HuH-7 (cell line): Measurements from ENCODE around the gene TMEM272.
A peak's percentile ranks its signal among the peaks of the same experiment; 100 is the strongest.

ENCODE experiments used
- DNase-seq: peaks from one replicate; pipeline ENCODE4 v3.0.0; 2011; ENCODE audit warnings: low spot score

TMEM272 gene

DNA sequence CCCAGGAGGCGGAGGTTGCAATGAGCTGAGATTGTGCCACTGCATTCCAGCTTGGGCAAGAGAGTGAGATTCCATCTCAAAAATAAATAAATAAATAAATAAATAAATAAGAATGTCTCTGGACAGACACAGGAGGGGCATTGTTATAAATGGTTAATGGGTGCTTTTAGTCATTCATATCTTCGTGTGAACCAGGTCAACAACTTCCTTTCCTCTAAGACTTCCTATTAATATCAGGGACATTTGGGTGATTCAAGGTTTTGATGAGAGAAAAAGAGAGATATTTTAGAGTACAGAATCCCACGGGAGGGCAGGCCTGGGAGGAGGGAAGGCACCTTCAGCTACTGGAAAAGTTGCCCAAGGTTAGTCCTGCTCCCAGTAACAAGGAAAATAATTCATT is 64.9 kb downstream of the TMEM272 start:
- no peak for DNase-seq

DNA sequence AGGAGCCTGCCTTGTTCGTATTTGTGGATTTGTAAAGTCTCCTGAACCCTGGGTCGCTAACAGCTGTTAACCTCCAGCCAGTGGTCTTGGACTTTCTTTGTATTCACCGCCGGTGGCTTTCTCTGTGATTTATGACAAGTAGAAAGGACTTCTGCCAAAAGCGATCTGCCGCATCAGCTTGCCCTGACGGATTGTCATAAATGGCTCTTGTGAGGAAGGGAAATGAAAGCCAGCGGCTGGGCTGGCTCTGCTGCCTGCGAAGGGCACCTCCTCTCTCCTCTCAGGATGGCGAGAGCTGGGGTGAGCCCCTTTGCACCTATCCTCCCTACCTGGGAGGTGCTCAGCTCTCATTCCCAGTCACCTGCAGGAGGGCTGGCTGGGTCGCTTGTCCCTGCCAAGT is 66.6 kb downstream of the TMEM272 start:
- DNase-seq, result no peak

DNA sequence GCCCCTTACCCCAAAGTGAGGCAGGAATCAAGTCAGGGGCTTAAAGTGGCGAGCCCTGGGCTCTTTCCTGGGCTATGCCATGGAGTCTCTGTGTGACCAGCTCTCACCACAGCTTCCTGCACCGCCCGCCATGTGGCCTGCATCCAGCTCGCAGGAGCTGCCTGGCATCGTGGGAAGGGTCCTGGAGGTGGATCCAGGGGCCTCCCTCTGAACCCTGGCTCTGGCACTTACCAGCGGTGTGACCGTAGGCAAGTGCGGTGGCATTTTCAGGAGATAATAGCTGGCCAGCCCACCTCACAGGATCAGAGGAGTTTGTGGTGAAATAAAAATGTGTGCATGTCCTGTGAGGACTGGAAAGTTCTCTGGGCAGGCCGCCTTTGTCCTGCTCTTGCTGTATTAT is 67.1 kb downstream of the TMEM272 start:
- DNase-seq, result no peak

DNA sequence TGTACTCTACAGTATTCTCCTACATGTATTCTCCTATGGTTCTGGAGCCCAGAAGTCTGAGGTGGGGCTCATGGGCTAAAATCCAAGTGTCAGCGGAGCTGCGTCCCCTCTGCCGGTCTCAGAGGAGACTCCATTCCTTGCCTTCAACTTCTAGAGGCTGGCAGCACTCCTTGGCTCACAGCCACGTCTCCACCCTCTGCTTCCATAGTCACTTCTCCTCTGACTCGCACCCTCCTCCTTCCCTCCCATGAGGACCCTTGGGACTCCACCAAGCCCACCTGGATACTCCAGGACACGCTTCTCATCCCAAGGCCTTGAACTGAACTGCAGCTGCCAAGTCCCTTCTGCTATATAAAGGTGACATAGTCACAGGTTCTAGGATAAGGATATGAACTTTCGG is 68.8 kb downstream of the TMEM272 start:
- no peak for DNase-seq

DNA sequence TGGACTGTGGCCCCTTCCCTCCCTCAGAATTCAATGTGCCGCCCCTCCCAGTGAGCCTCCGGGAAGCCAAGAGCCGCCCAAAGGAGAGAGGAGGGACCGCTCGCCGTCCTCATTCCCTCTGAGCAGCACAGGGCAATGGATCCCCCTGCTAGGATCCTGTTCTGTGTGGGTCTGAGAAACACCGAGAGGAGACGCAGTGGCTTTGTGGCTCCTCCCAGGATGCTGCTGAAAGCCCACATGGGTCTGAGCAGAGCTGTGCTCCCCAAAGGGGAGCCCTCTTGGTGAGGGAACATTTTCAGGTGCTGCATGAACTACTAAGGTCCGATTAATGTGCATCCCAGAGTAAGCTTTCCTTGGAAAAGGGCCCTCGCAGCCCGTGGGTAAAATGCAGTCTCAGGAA is 71.5 kb downstream of the TMEM272 start:
- DNase-seq, result no peak

DNA sequence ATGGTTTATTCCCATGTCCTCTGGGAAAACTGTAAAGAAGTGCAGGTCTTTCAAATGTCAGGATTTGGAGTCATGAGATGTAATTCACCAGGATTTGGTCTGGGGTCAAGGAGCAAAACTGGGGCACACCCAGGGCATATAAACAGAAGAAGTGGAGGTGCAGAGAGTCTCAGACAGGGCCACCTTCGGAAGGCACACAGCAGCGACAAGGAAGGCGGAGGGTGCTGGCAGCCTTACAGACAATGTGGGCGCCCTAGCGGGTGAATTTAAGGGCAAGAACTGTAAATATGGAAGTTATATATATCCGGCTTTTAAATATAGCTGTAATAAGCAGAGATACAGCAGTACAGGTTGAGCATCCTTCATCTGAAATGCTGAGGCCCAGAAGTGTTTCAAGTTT is 72.2 kb downstream of the TMEM272 start:
- no peak for DNase-seq

DNA sequence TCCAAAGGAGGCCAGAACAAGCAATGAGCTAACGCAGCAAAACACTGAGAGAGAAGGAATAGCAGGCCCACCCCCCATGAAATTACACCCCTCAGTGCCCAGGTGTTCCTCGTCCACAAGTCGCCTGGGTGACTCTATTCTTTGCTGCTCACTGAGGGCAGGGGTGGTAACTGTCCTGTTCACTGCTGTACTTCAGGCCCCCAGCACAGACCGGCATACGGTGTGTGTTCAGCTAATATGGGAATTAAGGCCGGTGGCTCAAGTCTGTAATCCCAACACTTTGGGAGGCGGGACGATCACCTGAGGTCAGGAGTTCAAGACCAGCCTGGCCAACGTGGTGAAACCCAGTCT is 72.9 kb downstream of the TMEM272 start:
- DNase-seq, result no peak

DNA sequence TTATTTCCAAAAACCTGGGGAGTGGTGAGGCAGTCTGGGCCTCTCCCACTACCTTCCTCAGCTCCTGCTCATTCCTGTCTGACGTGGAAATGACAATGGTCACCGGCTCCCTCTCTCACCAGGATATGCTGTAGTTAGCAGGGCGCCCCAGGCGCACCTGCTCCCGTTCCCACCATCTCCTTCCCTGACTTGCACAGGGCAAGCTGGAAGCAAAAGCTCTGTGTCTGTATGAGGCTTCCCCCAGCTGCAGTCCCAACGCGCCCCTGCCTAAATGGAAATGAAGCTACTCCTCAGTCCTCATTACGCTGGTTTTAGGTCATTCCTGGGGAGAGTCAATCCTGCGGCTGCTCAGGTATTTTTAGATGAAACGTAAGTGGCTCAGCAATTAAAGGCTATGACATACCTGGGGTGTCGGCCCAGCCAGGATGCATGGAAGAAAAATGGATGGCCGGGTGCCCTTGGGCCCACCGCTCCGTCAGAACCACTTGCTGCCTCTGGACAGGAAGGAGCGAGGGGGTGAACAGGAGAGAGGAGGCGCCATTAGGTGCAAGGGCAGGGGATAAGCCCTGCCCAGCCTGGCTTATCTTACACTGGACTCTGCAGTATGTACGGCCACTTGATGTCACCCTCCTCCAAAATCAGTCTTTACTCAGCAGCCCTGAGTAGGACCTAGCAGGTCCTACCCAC is 73.4 kb downstream of the TMEM272 start:
- no peak for DNase-seq

DNA sequence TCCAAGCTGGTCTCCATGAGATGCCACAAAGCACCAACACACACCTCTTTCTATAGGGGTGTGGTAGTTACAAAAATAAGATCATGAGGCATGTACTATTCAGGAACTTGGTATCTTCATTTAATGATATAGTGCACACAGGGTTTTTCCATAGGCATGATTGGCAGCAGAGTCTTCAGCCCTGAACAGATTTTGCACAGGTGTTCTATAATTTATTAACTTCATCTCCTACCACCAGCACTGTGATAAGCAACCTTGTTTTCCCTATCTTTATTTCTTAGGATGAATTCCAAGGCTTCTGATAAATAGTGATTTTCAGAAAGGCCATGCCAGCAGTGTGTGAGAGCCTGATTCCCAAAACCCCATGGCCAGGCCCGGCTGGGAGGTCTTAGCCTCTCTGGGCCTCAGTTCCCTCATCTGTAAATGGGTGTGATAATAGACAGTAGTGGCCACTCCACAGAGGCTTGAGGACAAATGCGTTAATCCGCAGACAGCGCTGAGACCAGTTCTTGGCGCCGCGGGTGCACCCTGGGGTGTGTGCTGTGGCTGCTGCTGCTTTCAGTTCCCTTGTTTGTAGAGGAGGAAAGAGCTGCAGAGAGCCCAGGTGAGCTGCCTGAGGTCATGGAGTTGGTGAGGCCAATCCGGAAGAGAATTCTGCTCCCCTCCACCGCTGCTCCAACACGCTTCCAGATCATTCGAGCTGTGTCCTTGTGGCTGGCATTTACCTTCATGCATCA is 74.1 kb downstream of the TMEM272 start:
- DNase-seq, result no peak

DNA sequence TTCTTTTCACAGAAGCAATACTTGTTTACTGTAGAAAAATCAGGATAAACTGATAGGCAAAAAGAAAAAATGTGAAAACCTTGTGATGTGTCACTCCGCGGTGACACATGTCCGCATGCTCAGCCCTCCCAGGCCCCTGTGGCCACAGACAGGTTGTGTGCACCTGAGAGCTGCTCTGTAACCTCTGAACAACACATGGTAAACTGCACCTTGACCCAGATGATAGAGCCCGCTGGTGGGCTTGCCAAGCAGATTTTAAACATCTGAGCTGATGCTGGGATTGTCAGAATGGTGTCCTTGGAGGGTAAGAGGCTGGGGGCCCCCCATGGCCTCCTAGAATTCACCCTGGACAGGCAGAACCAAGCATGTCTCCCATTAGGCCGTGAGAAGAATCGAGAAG is 74.8 kb downstream of the TMEM272 start:
- no peak for DNase-seq

DNA sequence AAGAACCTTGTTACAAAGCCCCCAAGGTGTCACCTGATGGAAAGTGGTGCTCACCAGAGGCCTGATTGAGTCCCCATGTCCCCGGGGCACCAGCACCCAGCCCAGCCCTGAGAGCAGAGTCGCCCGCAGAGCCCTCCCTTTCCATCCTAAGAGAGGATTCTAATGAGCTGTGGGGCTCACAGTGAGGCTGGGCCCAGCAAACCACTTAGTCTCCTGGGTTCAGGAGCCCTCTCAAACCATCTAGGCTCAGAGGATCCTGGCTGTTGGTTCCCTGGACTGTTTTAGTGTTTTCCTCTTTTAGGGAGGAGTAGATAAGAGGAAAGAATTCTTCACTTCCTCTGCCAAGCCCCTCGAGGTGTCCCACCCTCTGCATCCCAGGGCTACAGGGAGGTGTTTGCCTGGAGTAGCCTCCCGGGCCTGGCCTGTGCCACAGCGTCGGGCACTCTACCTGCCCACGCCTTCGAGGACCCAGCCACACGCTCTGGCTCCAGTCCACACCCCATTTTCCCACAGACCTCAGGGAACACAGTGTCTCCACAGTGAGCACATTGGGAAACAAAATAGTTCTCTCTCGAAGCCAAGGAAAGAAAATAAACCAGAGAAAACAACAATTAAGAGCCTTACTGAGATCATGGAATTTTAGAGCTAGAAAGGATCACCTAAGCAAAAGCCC is 75.4 kb downstream of the TMEM272 start:
- no peak for DNase-seq

DNA sequence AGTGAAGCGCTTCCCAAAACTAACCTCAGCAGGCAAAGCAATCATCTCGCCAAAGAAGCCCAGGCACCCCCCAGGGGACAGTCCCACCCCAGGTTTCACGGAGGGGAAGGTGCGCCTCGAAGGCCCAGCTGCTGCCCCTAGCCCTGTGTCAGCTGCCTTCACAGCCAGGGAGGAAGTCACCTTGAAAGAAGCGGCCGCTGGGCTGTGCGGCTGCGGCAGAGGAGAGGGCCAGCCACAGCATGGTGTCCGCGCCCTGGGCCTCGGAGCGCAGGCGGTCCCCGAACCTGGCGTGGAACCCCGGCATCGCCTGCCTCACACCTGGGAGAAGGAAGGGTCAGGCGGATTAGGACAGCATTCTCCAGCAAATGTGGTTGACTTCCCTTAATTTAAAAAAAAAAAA is 76.0 kb downstream of the TMEM272 start:
- DNase-seq, result no peak

DNA sequence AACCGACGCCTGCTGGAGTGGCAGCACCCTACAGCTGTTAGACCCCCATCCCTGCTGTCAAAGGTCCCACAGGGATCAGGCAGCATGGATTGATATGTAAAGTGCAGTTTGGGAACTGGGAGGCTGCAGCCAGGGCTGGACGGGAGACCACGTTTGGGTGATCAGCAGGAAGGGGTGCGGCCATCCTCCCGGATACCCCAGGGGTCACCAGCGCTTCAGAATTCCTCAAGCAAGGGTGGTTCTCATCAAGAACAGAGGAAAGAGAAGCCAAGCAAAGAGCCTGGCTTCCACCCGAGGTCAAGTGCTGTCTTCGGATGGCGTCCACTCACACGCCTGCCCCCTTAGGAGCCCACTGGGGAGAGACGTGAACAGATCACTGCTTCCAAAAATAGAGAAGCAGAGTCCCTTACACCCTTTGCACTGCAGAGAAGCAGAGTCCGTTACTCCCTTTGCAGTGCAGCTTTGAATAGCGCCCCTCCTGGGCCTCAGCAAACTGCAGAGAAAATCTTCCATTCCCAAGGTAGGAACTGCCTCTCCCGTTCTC is 76.5 kb downstream of the TMEM272 start:
- DNase-seq, result peak; percentile 17

DNA sequence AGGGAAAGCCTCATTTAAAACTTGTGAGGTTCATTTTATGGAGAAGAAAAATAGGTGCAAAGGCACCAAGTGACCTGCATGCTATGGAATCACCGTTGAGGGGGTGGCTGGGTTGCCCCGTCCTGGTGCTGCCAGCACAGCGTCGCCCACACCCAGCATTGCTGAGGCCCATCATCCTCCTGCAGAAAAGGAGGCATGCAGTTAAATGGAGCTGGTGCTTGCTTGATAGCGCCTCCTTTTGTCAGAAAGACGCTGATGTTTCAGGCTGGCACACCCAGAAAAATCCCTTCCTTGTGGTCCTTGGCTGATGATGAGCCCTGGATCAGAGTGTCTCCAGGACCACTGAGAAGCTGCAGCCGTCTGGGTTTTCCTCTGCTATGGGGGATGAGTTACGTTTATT is 77.9 kb downstream of the TMEM272 start:
- no peak for DNase-seq

DNA sequence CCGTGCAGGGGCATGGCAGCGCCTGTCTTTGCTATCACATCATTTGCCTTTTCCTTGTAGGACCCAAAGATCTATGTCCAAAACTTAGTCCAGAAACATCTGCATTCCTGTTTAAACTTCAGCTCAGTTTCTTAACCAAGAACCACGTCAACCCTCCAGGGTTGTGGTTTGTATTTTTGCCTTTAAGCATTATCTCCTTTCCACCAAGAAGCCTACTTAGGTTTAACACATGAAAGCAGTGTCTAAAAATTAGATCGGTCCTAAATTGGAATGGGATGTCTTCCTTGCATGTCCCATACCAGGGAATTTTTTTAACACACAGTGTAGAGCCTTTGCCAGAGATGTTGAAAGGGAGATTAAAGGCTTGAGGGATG is 79.8 kb downstream of the TMEM272 start:
- no peak for DNase-seq

DNA sequence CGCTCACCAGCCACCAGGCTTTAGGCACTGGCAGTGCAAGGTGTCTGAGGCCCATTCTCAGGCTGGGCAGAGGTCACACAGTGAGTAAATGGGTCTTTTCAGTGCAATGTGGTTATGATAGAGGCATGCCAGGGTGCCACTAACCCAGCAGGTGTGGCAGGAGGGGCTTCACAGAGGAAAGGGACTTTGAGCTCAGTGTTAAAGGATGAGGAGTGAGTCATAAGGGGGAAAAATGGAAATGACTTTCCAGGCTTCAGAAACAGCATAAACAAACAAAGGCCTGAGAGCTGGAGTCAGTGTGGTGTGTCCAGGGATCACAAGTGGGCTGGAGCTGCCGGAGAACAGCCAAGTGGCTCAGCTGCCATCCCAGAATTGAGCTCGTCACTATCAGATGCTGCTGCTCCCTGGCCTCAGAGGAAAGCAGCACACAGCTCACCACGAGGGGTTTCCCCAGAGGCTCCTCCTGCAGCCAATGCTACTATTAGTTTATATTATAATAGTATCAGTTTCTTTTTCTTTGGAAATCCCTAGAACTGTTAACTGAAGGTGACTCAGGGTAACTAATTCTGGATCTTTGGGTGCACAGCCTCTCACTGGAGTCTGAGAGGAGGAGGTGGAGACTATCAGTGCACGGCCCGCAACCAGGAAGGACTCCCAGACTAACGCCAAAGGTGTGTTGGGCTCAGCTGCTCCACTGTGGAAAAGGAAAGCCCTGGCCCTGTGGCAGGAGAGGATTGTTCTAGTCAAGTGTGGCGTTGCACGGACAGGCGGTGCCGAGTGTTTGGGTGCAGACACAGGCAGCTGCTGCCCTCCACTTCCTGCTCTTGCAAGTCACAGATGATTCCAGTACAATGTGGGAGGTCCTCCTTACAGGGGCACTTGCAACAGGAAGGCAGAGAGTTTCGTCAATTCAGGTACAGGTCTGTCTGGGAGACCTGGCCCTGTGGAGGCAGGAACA is 80.5 kb downstream of the TMEM272 start:
- DNase-seq, result peak; percentile 19

DNA sequence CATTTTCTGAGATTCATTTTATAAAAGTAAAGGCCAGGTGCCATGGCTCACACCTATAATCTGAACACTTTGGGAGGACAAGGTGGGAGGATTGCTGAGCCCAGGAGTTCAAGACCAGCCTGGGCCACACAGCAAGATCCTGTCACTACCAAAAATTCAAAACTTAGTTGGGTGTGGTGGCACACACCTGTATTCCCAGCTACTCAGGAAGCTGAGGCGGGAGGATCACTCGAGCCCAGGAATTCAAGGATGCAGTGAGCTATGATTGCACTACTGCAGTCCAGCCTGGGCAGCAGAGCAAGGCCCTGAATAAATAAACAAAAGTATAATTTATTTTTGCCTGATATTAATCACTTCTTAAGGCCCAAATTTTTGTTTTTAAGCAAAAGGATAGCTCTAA is 81.5 kb downstream of the TMEM272 start:
- DNase-seq, result no peak
